ENCODE data around the gene TNNC1. TPM values are rescaled to one million over a fixed set of nuclear protein-coding genes. Genes with fewer than 3 reads are reported as not detected.

The TNNC1 gene
- total and polyA plus RNA-seq, 9 of the 15 experiments (the other 6 are each of a cell fraction or from before 2014, with no cell fraction given) = 0.08 to 0.85 (median 0.42) TPM; not detected in 4

DNA sequence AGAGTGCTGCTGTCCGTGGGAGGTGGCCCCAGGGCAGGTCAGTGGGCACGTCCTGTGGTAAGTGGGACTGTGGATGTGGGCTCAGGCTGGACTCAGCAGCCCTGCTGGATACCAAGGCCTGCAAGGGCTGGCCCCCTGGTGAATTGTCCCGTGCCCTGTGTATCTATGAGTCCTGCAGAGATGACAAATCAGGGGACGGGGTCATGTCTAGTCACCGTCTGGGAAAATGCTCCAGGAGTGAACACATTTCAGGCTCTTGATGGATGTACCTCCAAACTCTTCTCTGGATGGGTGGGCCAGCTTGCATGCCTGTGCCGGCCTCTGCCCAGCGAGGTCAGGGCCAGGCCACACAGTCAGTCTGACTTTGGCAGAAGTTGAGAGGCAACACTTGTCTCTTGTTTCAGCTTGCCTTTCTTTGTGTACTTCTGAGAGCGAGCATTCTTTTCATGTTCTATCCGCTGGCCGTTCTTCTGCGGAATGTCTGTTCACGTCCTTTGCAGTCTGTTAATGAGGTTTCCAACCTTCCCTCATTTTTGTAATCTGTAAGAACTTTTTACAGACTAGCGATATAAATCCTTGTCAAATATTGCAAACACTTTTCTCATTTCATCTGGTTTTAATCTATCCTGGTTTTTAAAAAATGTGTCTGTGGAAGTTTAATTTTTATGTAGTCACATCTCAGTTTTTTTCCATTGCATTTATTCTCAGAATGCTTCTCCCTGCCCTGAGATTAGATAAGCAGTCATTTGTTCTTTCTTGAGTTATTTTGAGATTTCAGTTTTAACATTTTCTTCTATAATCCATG is 29.9 kb upstream of the TNNC1 start:
- H4K20me1 ChIP-seq (replicated peaks; ENCODE audit: control insufficient read depth, insufficient read depth, low read length) = no peaks in the 10 kb centered on the region
- TF ChIP-seq ATF1 (CRISPR knock-in tag; IDR thresholded peaks at IDR 0.05) = no peak
- no peak for TF ChIP-seq ATF1 (tag; IDR thresholded peaks at IDR 0.05)
- no peak for TF ChIP-seq RBM39 (optimal IDR thresholded peaks at IDR 0.05; ENCODE audit: low read depth, low read length)
- TF ChIP-seq ZNF431 (CRISPR knock-in tag; IDR thresholded peaks at IDR 0.05) = no peak
- no peak for TF ChIP-seq ZKSCAN3 (CRISPR knock-in tag; IDR thresholded peaks at IDR 0.05)
- no peak for TF ChIP-seq CBX3 (IDR thresholded peaks at IDR 0.05; ENCODE audit: borderline replicate concordance in 1 of 2, low read length in 2 of 2)
- no peak for TF ChIP-seq ZBTB8A (IDR thresholded peaks at IDR 0.05; ENCODE audit: partially characterized antibody)
- TF ChIP-seq, protein P1, sequence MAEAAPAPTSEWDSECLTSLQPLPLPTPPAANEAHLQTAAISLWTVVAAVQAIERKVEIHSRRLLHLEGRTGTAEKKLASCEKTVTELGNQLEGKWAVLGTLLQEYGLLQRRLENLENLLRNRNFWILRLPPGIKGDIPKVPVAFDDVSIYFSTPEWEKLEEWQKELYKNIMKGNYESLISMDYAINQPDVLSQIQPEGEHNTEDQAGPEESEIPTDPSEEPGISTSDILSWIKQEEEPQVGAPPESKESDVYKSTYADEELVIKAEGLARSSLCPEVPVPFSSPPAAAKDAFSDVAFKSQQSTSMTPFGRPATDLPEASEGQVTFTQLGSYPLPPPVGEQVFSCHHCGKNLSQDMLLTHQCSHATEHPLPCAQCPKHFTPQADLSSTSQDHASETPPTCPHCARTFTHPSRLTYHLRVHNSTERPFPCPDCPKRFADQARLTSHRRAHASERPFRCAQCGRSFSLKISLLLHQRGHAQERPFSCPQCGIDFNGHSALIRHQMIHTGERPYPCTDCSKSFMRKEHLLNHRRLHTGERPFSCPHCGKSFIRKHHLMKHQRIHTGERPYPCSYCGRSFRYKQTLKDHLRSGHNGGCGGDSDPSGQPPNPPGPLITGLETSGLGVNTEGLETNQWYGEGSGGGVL (CRISPR knock-in tag; IDR thresholded peaks at IDR 0.05) = no peak
- TF ChIP-seq FOXP1 (CRISPR knock-in tag; IDR thresholded peaks at IDR 0.05) = no peak
- TF ChIP-seq KHSRP (IDR thresholded peaks at IDR 0.05) = no peak
- TF ChIP-seq SLC30A9 (CRISPR knock-in tag; IDR thresholded peaks at IDR 0.05) = no peak
- TF ChIP-seq SETDB1 (IDR thresholded peaks at IDR 0.05; ENCODE audit: low read length) = no peak
- no peak for TF ChIP-seq XRCC4 (IDR thresholded peaks at IDR 0.05; ENCODE audit: extremely low read depth, insufficient read depth, insufficient read length)
- TF ChIP-seq ETV1 (tag; conservative IDR thresholded peaks at IDR 0.05; ENCODE audit: low read depth) = no peak
- TF ChIP-seq, protein P2, sequence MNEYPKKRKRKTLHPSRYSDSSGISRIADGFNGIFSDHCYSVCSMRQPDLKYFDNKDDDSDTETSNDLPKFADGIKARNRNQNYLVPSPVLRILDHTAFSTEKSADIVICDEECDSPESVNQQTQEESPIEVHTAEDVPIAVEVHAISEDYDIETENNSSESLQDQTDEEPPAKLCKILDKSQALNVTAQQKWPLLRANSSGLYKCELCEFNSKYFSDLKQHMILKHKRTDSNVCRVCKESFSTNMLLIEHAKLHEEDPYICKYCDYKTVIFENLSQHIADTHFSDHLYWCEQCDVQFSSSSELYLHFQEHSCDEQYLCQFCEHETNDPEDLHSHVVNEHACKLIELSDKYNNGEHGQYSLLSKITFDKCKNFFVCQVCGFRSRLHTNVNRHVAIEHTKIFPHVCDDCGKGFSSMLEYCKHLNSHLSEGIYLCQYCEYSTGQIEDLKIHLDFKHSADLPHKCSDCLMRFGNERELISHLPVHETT (CRISPR knock-in tag; conservative IDR thresholded peaks at IDR 0.05 in 1 of 2, IDR thresholded peaks at IDR 0.05 in 1 of 2) = no peak
- no peak for TF ChIP-seq NCOA1 (IDR thresholded peaks at IDR 0.05; ENCODE audit: low read depth)
- no peak for TF ChIP-seq KLF10 (CRISPR knock-in tag; IDR thresholded peaks at IDR 0.05)
- no peak for TF ChIP-seq HLTF (IDR thresholded peaks at IDR 0.05)

More for the DNA sequence above, 29.9 kb upstream of the TNNC1 start:
- H3K9me1 ChIP-seq (ENCODE audit: control insufficient read depth, insufficient read depth, low read length) = no peaks in the 10 kb centered on the region
- no peaks in the 10 kb centered on the region for H3K79me2 ChIP-seq (ENCODE audit: control insufficient read depth, insufficient read depth, low read length)
- ATAC-seq (no peak), DNase-seq (ENCODE audit: extremely low read depth in 1 of 4, low spot score in 3 of 4) (no peak), FAIRE-seq (no peak)
- H3K27me3 ChIP-seq (ENCODE audit: control insufficient read depth in 2 of 2, insufficient read depth in 2 of 2, low read length in 2 of 2) = no peaks in the 10 kb centered on the region
- no peak overlapping the region for H3K4me3 ChIP-seq
- intact Hi-C loops (cut with micrococcal nuclease) = loop anchor here (2.0 to 5.0 kb wide), 2 partner anchors 51 to 199 kb away; no protein-coding TSS in a partner anchor
- in situ Hi-C loops (cut with MboI) = no loop called here
- TSS peak; percentile 19 for BruUV-seq (replicated peaks)
- H3K27ac ChIP-seq (ENCODE audit: extremely low read depth, low read depth, low read length) = no peak overlapping the region
- H3K4me1 ChIP-seq (replicated peaks in 1 of 2; ENCODE audit: control insufficient read depth in 2 of 2, insufficient read depth in 2 of 2, low read length in 2 of 2) = peaks cover 0 to 13% of the 10 kb centered on the region in 2 experiments; a peak in 2 of 5 replicates
- 93% methylated on average over 11 of the region's 13 CpGs for WGBS (ENCODE audit: insufficient coverage, low coverage, missing lambda C conversion rate)
- CTCF ChIA-PET (ENCODE audit: low intra/inter-chr PET ratio) = no interaction called here
- no peak overlapping the region for H2AFZ ChIP-seq (ENCODE audit: low read depth, low read length)
- H3K9ac ChIP-seq (ENCODE audit: insufficient read depth in 1 of 2, low read depth in 2 of 2, low read length in 2 of 2) = peak overlapping the region in 1 of 2 experiments; percentile 71; a peak in 2 of 4 replicates
- H3K36me3 ChIP-seq (ENCODE audit: control insufficient read depth, insufficient read depth, low read length) = peaks cover 63% of the 10 kb centered on the region; the same call in 2 of the 3 replicates
- H3K9me3 ChIP-seq (replicated peaks; ENCODE audit: control insufficient read depth, insufficient read depth, low read depth, low read length) = no peaks in the 10 kb centered on the region
- H3K4me2 ChIP-seq (ENCODE audit: insufficient read depth, low read length) = no peak overlapping the region
- POLR2A ChIA-PET = no interaction called here

Data from K562 (cell line).